Measurements from ENCODE around the gene ZNF182. TPM values are rescaled to one million over a fixed set of nuclear protein-coding genes. Genes with fewer than 3 reads are reported as not detected.

ZNF182 gene
- total RNA-seq = 1 to 10 TPM; 3.1 TPM
- 1 to 10 TPM in 1 of 2 donors, under 1 TPM in 1; 0.97 to 1.3 TPM for polyA plus RNA-seq

DNA sequence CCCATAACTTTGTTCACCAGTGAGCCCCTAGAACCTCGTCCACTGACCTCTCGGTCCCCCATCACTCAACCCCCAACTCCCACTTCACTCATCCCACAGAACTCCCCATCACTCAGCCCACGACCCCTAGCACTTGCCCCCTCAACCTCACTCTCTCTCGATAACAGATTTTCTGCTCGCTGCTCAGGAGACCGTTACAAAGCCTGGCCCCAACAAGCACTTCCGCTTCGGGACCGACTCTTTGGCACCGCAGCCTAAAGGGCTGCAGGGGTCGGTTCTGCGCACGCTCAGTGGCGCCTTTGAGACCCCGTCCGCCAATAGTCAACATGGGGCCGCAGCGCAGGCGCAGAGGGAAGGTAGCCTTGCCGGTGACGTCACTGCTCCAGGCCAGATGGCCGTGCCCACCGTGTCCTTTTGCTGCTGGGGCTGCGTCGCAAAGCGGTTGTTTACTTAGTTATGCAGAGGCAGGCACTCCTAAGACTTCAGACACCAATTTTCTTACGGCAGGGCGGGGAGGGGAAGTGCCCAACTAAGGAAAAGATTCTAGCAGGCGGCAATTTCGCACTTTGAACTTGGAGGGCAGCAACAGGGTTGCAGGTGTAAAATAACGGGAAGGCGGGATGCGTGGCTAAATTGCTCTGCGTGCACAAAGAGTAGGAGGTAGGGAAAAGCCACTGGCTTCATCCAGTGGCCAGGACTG lies at the start of gene ZNF182:
Gene ZNF182, minus strand, starts transcription at position 232 of the 700 bp plus-strand sequence. CDS start 1,380 bp downstream, outside the sequence.
- Histone ChIP-seq H3K27ac (ENCODE audit: low read depth in 1 of 2, low read length in 2 of 2) (peak within 1 kb of the TSS; percentile 76 to 88), H3K27me3 (ENCODE audit: control insufficient read depth in 4 of 4, insufficient read depth in 4 of 4, low read length in 3 of 4) (no peaks in the 10 kb centered on the region), H3K36me3 (ENCODE audit: control insufficient read depth in 4 of 4, insufficient read depth in 3 of 4, low read depth in 1 of 4, low read length in 3 of 4) (peaks cover 0 to 3% (median 0%) of the 10 kb centered on the region in 4 donors), H3K9me3 (ENCODE audit: control insufficient read depth in 4 of 4, low read length in 3 of 4) (peaks cover 0 to 3% (median 0%) of the 10 kb centered on the region in 4 donors), H3K4me1 (ENCODE audit: control insufficient read depth in 4 of 4, insufficient read depth in 4 of 4, low read length in 3 of 4) (peaks cover 0 to 6% (median 0%) of the 10 kb centered on the region in 4 donors), H3K4me3 (ENCODE audit: low read depth in 1 of 3, low read length in 3 of 3) (peak within 1 kb of the TSS; percentile 74 to 94 (median 77)), H3K9ac (ENCODE audit: low read depth in 1 of 2, low read length in 2 of 2) (peak within 1 kb of the TSS; percentile 61 to 87)
- under 1% methylated on average over 33 of the region's 34 CpGs for WGBS
- DNase-seq (ENCODE audit: low spot score) = peak; percentile 87
- TF ChIP-seq, protein P1, sequence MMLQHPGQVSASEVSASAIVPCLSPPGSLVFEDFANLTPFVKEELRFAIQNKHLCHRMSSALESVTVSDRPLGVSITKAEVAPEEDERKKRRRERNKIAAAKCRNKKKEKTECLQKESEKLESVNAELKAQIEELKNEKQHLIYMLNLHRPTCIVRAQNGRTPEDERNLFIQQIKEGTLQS (IDR thresholded peaks at IDR 0.05) = no peak
- TF ChIP-seq NR2F2 (IDR thresholded peaks at IDR 0.05) (peak; percentile 63), HNF4G (IDR thresholded peaks at IDR 0.05) (no peak), FOXA1 (IDR thresholded peaks at IDR 0.05) (peak; percentile 61), HNF4A (conservative IDR thresholded peaks at IDR 0.05) (peak in 1 of 2 donors; percentile 20), JUND (IDR thresholded peaks at IDR 0.05) (peak in 1 of 2 donors; percentile 28), FOXA2 (IDR thresholded peaks at IDR 0.05) (peak; percentile 87), RXRA (IDR thresholded peaks at IDR 0.05) (peak in 1 of 2 donors; percentile 26), YY1 (IDR thresholded peaks at IDR 0.05) (peak; percentile 95), GABPA (IDR thresholded peaks at IDR 0.05 in 1 of 2, conservative IDR thresholded peaks at IDR 0.05 in 1 of 2) (peak in 1 of 2 donors; percentile 65)
- TF ChIP-seq, protein P2, sequence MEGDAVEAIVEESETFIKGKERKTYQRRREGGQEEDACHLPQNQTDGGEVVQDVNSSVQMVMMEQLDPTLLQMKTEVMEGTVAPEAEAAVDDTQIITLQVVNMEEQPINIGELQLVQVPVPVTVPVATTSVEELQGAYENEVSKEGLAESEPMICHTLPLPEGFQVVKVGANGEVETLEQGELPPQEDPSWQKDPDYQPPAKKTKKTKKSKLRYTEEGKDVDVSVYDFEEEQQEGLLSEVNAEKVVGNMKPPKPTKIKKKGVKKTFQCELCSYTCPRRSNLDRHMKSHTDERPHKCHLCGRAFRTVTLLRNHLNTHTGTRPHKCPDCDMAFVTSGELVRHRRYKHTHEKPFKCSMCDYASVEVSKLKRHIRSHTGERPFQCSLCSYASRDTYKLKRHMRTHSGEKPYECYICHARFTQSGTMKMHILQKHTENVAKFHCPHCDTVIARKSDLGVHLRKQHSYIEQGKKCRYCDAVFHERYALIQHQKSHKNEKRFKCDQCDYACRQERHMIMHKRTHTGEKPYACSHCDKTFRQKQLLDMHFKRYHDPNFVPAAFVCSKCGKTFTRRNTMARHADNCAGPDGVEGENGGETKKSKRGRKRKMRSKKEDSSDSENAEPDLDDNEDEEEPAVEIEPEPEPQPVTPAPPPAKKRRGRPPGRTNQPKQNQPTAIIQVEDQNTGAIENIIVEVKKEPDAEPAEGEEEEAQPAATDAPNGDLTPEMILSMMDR (IDR thresholded peaks at IDR 0.05; ENCODE audit: low read depth, low read length, missing input control) = no peak
- TF ChIP-seq, protein P3, sequence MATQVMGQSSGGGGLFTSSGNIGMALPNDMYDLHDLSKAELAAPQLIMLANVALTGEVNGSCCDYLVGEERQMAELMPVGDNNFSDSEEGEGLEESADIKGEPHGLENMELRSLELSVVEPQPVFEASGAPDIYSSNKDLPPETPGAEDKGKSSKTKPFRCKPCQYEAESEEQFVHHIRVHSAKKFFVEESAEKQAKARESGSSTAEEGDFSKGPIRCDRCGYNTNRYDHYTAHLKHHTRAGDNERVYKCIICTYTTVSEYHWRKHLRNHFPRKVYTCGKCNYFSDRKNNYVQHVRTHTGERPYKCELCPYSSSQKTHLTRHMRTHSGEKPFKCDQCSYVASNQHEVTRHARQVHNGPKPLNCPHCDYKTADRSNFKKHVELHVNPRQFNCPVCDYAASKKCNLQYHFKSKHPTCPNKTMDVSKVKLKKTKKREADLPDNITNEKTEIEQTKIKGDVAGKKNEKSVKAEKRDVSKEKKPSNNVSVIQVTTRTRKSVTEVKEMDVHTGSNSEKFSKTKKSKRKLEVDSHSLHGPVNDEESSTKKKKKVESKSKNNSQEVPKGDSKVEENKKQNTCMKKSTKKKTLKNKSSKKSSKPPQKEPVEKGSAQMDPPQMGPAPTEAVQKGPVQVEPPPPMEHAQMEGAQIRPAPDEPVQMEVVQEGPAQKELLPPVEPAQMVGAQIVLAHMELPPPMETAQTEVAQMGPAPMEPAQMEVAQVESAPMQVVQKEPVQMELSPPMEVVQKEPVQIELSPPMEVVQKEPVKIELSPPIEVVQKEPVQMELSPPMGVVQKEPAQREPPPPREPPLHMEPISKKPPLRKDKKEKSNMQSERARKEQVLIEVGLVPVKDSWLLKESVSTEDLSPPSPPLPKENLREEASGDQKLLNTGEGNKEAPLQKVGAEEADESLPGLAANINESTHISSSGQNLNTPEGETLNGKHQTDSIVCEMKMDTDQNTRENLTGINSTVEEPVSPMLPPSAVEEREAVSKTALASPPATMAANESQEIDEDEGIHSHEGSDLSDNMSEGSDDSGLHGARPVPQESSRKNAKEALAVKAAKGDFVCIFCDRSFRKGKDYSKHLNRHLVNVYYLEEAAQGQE (IDR thresholded peaks at IDR 0.05) = peak; percentile 71

DNA sequence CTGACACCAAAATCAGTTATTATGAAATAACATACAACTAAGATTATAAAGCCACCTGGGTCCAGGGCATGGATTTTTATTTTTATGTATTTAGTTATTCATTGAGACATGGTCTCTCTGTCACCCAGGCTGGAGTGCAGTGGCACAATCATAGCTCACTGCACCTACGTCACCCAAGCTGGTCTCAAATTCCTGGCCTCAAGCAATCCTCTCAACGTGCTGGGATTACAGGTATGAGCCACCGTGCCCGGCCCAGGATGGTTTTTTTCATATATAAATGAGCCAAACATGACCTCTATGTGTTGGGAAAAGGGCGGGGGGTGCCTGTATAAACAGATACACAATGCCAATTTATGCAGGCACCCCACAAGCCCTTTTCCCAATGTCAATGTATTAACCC lies 43.1 kb upstream of the ZNF182 start:
- no peak for DNase-seq (ENCODE audit: low spot score)
- H3K36me3 ChIP-seq (ENCODE audit: control insufficient read depth in 4 of 4, insufficient read depth in 3 of 4, low read depth in 1 of 4, low read length in 3 of 4) = no peaks in the 10 kb centered on the region
- H3K27me3 ChIP-seq (ENCODE audit: control insufficient read depth in 4 of 4, insufficient read depth in 4 of 4, low read length in 3 of 4) = no peaks in the 10 kb centered on the region
- H3K27ac ChIP-seq (ENCODE audit: low read depth in 1 of 2, low read length in 2 of 2) = no peak overlapping the region
- H3K9ac ChIP-seq (ENCODE audit: low read depth in 1 of 2, low read length in 2 of 2) = no peak overlapping the region
- no peaks in the 10 kb centered on the region for H3K4me1 ChIP-seq (ENCODE audit: control insufficient read depth in 4 of 4, insufficient read depth in 4 of 4, low read length in 3 of 4)
- no peak overlapping the region for H3K4me3 ChIP-seq (ENCODE audit: low read depth in 1 of 3, low read length in 3 of 3)
- TF ChIP-seq FOXA2 (IDR thresholded peaks at IDR 0.05) (no peak), TAF1 (conservative IDR thresholded peaks at IDR 0.05) (no peak), EGR1 (IDR thresholded peaks at IDR 0.05; ENCODE audit: low read depth in 2 of 2) (no peak), FOXA1 (IDR thresholded peaks at IDR 0.05) (no peak)
- TF ChIP-seq, protein P2 (IDR thresholded peaks at IDR 0.05; ENCODE audit: low read depth, low read length, missing input control) = no peak
- TF ChIP-seq, protein P1 (IDR thresholded peaks at IDR 0.05) = no peak
- peaks cover 0 to 2% (median 0%) of the 10 kb centered on the region in 4 donors for H3K9me3 ChIP-seq (ENCODE audit: control insufficient read depth in 4 of 4, low read length in 3 of 4)
- 92% methylated on average over 5 of the region's 5 CpGs for WGBS
